SW480 (cell line): ENCODE results near the gene NMBR.
"Not testable (repeated sequence)": the region's sequence is repeated elsewhere in the genome, so short reads cannot be mapped to it uniquely, and the experiment has no call there.

Experiments
- DNase-seq: peaks from one replicate; pipeline ENCODE4 v3.0.0-alpha.2; 2016; ENCODE audit warnings: low spot score

NMBR gene

DNA sequence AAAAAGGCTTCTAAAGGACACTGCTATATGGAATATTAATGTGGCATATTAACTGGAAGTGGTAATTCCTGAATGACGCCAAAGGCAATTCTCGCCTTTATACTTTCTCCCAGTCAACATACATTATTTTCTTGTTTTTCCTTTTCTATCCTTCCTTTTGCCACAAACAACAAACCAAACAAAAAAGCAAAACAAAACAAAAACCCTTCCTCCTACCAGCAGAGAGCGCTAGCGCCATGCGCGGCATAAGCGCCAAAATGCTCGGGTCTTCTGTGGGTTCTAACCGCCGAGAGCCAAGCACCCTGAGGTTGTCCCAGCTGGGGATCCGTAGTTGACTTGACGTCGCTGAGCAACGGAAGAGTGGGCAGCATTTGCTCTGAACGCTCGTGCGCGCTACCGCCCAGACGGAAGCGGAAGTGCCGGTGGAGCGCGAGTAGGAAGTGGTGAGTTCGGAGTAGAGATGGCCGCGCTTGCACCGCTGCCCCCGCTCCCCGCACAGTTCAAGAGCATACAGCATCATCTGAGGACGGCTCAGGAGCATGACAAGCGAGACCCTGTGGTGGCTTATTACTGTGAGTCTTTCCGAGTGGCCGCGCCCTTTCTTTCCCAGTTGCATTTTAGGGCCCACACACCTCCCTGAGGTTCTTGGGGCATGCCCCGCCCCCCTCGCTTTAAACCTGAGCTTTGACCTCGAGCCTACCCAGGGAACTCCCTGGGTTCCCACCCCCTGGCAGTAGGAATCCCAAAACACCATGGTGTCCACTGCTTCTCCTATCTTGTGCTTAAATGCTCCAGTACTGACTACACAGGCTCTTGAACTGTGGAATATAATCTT is at the start of gene NMBR, which contains the start of gene VTA1:
Gene NMBR (minus strand): TSS at position 295 of the 835 bp plus-strand sequence. CDS start 58,464 bp downstream, outside the sequence.
Gene VTA1 (plus strand): TSS at position 436 of the 835 bp plus-strand sequence. CDS start 25 bp downstream, at position 461.
- DNase-seq: peak; percentile 97

DNA sequence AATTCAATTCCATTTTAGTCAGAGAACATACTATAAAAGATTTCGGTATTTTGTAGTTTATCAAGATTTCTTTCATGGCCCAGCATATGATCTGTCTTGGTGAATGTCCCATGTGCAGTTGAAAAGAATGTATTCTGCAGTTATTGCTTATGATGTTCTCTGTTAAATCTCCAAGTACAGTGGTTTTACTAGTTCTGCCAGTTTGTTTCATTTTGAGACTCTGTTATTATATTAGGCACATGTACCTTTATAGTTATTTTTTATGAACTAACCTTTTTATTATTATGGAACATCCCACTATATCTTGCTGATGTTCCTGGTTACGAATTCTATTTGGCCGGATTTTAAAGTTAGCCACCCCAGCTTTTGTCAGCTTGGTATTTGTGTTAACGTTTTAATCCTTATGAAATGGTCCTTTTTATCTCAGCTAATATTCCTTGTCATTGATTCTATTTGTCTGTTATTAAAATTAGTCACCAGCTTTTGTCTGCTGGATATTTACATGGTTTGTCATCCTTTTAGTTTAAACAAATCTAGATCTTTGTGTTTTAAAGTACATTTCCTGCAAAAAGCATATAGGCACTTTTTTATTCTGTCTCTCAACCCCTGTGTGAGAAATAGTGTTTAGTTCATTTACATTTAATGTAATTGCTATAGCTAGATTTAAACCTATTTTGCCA is 49.1 kb upstream of the NMBR start:
- no peak for DNase-seq

DNA sequence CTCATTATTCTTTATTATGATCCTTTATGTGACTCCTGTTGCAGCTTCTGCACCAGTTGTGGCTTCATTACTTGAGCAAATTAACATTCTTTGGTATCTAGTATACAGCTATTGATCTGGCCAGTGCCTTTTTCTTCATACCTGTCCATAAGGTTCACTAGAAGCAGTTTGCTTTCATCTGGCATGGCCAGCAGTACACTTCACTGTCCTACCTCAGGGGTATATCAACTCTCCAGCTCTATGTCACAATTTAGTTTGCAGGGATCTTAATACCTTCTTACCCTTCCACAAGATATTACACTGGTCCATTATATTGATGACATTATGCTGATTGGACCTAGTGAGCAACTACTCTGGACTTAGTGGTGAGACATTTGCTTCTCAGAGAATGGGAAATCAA is 46.7 kb upstream of the NMBR start:
- no peak for DNase-seq

- DNase-seq: no peak
These were observed 45.4 kb upstream of the NMBR start for GRCh38 chr6:142192343-142192742.

DNA sequence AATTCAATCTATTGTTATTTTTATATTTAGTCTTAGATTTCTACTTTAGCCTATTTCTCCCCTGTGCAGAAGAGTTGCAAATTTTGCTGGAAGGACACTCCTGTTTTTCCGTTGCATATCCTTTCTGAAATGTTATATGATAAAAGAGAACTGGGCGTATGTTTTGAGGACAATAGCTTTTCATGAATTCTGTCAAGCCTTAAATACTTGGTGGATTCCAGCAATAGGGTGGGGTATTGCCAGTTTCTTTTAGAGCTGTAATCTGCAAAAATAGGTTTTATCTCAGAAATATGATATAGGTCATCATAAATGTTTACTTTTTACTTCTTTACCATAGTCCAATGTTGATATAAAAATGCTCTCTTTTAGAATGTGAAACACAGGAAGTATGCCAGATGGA is 42.1 kb upstream of the NMBR start:
- DNase-seq: no peak

GRCh38 chr6:142188341-142188740 is 41.4 kb upstream of the NMBR start:
- not testable (repeated sequence) for DNase-seq

GRCh38 chr6:142187209-142187608 is 40.3 kb upstream of the NMBR start:
- DNase-seq: no peak

GRCh38 chr6:142185641-142186040 is 38.7 kb upstream of the NMBR start:
- DNase-seq: no peak

- DNase-seq: no peak
These were observed 37.4 kb upstream of the NMBR start for GRCh38 chr6:142184307-142184706.

GRCh38 chr6:142183351-142183750 is 36.4 kb upstream of the NMBR start:
- no peak for DNase-seq

- DNase-seq: no peak
These were observed 35.1 kb upstream of the NMBR start for GRCh38 chr6:142182004-142182403.

GRCh38 chr6:142178129-142178528 is 31.2 kb upstream of the NMBR start:
- no peak for DNase-seq

- no peak for DNase-seq
These were observed 27.8 kb upstream of the NMBR start for GRCh38 chr6:142174703-142175102.

- no peak for DNase-seq
These were observed 27.1 kb upstream of the NMBR start for GRCh38 chr6:142173980-142174379.

GRCh38 chr6:142172758-142173157 is 25.8 kb upstream of the NMBR start:
- DNase-seq: no peak

GRCh38 chr6:142171351-142171750 is 24.4 kb upstream of the NMBR start:
- no peak for DNase-seq

GRCh38 chr6:142167486-142167885 is 20.6 kb upstream of the NMBR start:
- DNase-seq: no peak

DNA sequence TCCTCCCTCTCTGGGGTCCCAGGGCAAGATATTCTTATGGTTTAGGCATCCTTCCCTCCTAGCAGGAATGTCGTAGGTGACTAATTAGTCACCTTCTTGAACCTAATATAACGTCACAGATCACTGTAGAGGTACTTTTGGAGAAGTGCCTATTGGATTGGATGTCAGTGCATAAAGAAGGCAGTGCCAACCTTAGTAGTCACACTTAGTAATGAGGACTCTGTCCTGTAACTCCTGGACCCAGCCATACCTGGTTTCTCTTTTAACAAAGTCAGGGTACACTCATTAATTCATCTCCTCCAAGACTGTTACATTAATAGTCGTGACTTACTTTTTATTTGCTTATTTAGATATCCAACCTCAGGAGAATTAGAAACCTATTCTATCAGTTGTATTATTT is 20.1 kb upstream of the NMBR start:
- DNase-seq: no peak

DNA sequence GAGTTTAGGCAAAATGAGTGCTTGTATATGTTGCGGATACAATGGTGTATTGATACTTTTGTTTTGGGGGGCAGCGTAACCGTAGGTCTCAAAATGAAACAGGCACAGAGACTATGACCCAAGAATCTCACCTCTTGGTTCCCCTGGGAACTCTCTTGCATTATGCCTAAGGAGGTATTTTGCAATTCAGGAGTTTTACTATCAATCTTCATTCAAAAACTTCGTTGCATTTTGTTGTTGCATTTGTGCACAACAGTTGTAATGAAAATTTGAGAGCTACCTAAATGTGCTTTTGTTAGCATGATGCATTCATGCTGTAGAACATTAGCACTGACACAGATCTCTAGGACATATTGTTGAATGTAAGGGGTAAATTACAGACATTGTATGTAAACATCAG is 18.3 kb upstream of the NMBR start:
- DNase-seq: no peak

- no peak for DNase-seq
These were observed 15.9 kb upstream of the NMBR start for GRCh38 chr6:142162780-142163179.

- not testable (repeated sequence) for DNase-seq
These were observed 9.8 kb upstream of the NMBR start for GRCh38 chr6:142156758-142157068.

DNA sequence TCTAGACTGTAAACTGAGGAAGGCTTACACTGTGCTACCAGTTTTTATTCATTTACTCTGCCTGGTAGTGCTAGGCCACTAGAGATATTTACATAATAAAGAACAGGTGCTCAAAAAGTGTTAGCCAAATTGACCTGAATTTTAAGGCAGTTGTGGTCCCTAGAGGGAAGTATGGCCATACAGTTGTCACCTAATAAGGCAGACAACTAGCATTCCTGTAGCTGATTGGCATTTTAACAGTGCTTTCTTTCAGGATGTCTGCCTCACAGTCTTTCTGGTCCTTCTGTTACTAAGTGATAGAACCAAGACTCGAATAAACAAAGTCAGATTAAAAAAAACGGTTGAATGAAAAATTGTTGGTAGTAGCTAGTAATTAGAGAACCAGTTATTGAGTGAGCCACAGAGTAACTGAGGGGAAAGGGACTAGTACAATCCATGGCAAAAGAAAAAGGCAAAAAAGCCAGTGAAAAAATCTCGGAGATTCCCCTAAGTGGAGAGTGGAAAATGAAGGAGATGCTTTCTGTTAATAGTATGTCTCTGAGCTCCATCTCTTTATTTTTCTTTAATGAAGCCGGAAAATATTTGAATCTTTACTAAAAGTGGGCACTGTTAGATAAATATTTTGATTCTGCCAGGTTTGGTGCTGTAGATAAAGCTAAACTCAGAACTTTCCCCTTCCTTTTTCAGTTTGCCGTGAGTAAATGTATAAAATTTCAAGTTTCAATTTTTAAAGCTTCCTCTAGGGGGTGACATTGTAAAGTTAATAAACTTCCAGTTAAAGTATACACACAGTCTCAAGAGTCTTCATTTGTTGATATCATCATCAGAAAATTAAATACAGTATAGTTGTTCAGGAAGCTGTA is 9.2 kb upstream of the NMBR start:
- DNase-seq: peak; percentile 1

DNA sequence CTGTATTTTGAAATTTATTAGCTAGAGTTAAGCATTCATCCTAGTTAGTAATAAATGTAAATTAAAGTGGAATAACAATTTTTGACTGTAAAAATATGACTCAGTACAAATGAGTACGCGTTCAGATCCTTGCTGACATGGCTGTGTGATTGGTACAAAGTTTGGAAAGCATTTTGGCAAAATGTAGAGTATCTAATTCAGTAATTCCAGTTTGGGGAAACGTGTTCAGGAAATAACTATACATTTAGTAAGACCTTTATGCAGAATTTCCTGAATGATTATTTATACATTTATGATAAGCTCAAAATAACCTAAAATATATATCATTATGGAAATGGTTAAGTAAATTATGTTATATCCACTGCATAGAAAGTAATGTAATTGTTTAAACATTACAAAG is 8.2 kb upstream of the NMBR start:
- no peak for DNase-seq
